ENCODE results near the gene C1orf50.

Gene C1orf50

DNA sequence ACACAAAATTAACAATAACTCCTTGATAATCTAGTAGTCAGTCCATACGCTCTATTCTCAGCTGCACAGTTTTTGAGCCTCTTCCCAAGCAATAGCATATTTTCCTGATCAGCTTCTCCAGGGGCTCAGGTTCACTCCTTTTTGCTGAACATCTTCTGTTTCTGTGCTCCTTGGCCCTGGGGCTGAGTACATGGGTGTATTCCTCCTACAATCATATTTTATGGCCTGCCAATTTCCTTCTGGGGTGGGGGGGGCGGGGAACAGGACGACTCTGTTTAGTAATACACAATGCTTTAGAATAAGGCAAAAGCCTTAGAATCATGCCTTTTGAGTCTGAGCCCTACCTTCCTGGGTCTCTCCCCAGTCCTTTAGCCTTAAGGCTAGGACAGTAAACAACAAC, 35.5 kb upstream of the C1orf50 start:
- DNase-seq (ENCODE audit: low spot score), result no peak
- Histone ChIP-seq H3K27ac (no peak overlapping the region), H3K4me3 (no peak overlapping the region)
- TF ChIP-seq, protein P1, sequence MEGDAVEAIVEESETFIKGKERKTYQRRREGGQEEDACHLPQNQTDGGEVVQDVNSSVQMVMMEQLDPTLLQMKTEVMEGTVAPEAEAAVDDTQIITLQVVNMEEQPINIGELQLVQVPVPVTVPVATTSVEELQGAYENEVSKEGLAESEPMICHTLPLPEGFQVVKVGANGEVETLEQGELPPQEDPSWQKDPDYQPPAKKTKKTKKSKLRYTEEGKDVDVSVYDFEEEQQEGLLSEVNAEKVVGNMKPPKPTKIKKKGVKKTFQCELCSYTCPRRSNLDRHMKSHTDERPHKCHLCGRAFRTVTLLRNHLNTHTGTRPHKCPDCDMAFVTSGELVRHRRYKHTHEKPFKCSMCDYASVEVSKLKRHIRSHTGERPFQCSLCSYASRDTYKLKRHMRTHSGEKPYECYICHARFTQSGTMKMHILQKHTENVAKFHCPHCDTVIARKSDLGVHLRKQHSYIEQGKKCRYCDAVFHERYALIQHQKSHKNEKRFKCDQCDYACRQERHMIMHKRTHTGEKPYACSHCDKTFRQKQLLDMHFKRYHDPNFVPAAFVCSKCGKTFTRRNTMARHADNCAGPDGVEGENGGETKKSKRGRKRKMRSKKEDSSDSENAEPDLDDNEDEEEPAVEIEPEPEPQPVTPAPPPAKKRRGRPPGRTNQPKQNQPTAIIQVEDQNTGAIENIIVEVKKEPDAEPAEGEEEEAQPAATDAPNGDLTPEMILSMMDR (IDR thresholded peaks at IDR 0.05), result no peak

- TF ChIP-seq, protein P1 (IDR thresholded peaks at IDR 0.05), result no peak
- no peak for DNase-seq (ENCODE audit: low spot score)
- no peak overlapping the region for H3K27ac ChIP-seq
- H3K4me3 ChIP-seq, result no peak overlapping the region
Measured at GRCh38 chr1:42732126-42732680, 34.8 kb upstream of the C1orf50 start.

GRCh38 chr1:42733415-42734200, 33.4 kb upstream of the C1orf50 start:
- DNase-seq (ENCODE audit: low spot score), result no peak
- TF ChIP-seq, protein P1 (IDR thresholded peaks at IDR 0.05), result no peak
- Histone ChIP-seq H3K27ac (no peak overlapping the region), H3K4me3 (no peak overlapping the region)

- no peak for DNase-seq (ENCODE audit: low spot score)
- no peak overlapping the region for H3K27ac ChIP-seq
- H3K4me3 ChIP-seq, result no peak overlapping the region
- TF ChIP-seq, protein P1 (IDR thresholded peaks at IDR 0.05), result no peak
Measured at GRCh38 chr1:42734201-42735035, 32.6 kb upstream of the C1orf50 start.

DNA sequence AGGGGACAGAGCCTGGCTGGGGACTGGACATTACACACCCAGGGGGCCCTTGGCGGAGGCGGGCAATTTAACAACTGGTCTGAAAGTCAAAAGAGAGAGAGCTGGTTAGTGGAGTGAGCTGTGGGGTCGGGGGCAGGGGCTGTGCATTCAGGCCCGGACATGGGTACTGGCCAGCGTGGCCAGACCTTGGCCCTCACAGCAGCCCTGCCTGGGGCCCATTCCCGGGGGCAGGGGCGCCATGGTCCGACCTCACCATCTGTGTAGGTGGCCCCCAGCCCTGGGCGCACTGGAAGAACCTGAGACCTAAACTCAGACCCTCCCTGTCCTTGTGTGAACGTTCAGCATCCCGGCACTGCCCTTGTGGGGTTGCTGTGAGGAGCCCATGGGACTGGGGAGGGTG, 32.0 kb upstream of the C1orf50 start:
- Histone ChIP-seq H3K4me3 (no peak overlapping the region), H3K27ac (no peak overlapping the region)
- DNase-seq (ENCODE audit: low spot score), result no peak
- TF ChIP-seq, protein P1 (IDR thresholded peaks at IDR 0.05), result no peak

DNA sequence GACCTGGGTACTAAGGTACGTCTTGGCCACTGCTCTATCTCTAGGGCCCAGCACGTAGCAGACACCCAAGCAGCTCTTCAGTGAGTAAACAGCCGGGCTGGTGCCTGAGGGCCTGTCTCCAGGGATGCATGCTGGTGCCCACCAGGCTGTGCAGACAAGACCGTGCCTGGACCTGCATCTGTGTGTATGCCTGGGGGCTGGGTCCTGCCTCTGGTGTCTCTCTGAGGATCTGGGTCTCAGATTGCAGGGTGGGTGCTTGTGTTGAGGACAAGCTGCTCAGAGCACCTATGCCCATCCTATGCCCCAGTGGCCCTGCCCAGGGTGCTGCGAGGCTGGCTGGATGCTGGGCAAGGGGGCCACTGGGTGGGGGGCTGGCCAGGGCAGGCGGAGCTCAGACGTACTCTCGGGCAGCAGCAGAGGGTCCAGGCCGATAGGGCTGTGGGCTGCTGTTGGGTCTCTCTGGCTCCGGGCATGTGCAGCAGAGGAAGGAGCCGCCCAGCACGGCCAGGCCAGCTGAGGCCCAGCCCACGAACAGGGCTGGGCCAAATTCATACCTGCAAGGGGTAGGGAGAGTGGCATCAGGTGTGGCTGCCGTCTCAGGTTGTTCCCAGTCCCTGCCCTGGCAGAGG, 31.5 kb upstream of the C1orf50 start:
- TF ChIP-seq, protein P1 (IDR thresholded peaks at IDR 0.05), result no peak
- no peak overlapping the region for H3K4me3 ChIP-seq
- H3K27ac ChIP-seq, result no peak overlapping the region
- DNase-seq (ENCODE audit: low spot score), result no peak
